H1 (cell line): ENCODE results near the gene RBM6. TPM values are rescaled to one million over a fixed set of nuclear protein-coding genes. Genes with fewer than 3 reads are reported as not detected.

Experiments
- GABPA ChIP-seq: IDR thresholded peaks from 2 replicates; pipeline ENCODE4 v1.6.1; 2011; ENCODE audit warnings: mild to moderate bottlenecking, low read length, moderate library complexity, borderline replicate concordance; ENCODE audit not compliant: insufficient read depth
- RAD21 ChIP-seq, 2 experiments: IDR thresholded peaks in 1 of 2; conservative IDR thresholded peaks in 1 of 2; 2 replicates each; pipeline ENCODE4 v1.6.1; 2011; ENCODE audit warnings: low read depth in 2 of 2, low read length in 2 of 2, improper control_type of control experiment in 1 of 2, inconsistent platforms in 1 of 2, mild to moderate bottlenecking in 1 of 2, moderate library complexity in 1 of 2
- polyA plus RNA-seq, 7 experiments: library from polyadenylated mRNA; depleted of rRNA in 3 of 7; stranded (reverse) in 5 of 7; unstranded in 2 of 7; fragments of >200 nt in 5 of 7; fragments of 200-250 nt in 2 of 7; gene quantifications; 1 replicate in 5 of 7; 2 replicates in 1 of 7; 4 replicates in 1 of 7; pipeline versions ENCODE4 v1.2.1 to v1.2.3, GENCODE V29; 2011 to 2013; ENCODE audit warnings: missing spikeins in 2 of 7, mixed read lengths in 2 of 7
- total RNA-seq: library from RNA; stranded (reverse); fragmentation: NEBNext Ultra II Directional; extraction: Animal tissue kit (Norgen Biotek cat#: 25700); gene quantifications from 2 replicates; pipeline ENCODE4 v1.2.1, GENCODE V29; 2021

Gene RBM6
- total and polyA plus RNA-seq, 2 of the 8 experiments (the other 6 are each of a cell fraction or from before 2014, with no cell fraction given), result 30.6 to 80.1 TPM

DNA sequence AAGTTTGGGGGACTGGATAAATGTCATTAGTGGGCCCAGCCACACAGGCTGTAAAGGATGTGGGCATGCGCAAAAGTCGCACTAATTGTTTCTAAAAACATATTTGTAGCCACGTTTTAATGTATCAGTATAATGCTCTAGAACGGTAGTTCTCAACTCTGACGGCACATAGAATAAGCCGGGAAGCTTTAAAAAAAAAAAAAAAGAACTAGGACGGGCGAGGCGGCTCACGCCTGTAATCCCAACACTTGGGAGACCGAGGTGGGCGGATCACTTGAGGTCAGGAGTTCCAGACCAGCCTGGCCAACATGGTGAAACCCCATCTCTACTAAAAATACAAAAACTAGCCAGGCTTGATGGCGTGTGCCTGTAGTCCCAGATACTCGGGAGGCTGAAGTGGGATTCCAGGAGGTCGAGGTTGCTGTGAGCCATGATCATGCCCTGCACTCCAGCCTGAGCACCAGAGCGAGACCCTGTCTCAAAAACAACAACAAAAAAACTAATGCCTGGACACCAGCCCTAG lies 9.7 kb upstream of the RBM6 start (continued):
- TF ChIP-seq RAD21 (IDR thresholded peaks at IDR 0.05 in 1 of 2, conservative IDR thresholded peaks at IDR 0.05 in 1 of 2; ENCODE audit: low read depth in 2 of 2, low read length in 2 of 2), result no peak
- no peak for TF ChIP-seq GABPA
